Measurements from ENCODE around the gene ARV1.

GRCh38 chr1:230970432-230970831, 8.5 kb upstream of the ARV1 start:
- TF ChIP-seq CTCF (IDR thresholded peaks at IDR 0.05; ENCODE audit: low read depth, low read length) (no peak), MYC (IDR thresholded peaks at IDR 0.05; ENCODE audit: low read depth, low read length) (no peak), POLR2A (IDR thresholded peaks at IDR 0.05; ENCODE audit: extremely low read depth, insufficient read length) (no peak)
